ENCODE results near the gene HDAC9.

The HDAC9 gene

DNA sequence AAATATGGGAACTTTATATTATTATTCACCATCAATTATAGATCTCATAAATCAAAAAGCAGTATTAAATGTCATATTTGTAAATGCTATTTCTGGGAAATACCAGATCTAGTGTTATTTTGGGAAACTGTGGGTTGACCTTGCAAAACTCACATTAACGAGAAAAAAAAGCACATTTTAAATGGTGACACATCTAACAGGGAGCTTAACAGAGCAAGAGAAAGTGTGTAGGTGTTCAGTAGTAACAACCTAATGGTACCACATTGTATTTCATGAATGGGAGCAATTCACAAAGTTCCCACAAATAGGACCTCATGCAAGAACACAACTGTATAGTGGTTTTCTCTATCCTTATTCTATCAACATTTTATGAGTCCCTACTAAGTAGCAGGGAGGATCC, 26.2 kb upstream of the HDAC9 start:
- no peaks in the 10 kb centered on the region for H3K9me3 ChIP-seq (ENCODE audit: control insufficient read depth, low read length)
- H3K36me3 ChIP-seq (ENCODE audit: control insufficient read depth, insufficient read depth, low read length): no peaks in the 10 kb centered on the region
- H3K4me3 ChIP-seq (ENCODE audit: low read length): no peak overlapping the region
- H3K4me1 ChIP-seq (ENCODE audit: control insufficient read depth, insufficient read depth, low read length): peaks cover 4% of the 10 kb centered on the region
- no peak overlapping the region for H3K9ac ChIP-seq (ENCODE audit: low read length)
- no peaks in the 10 kb centered on the region for H3K27me3 ChIP-seq (ENCODE audit: control insufficient read depth, insufficient read depth, low read length)

DNA sequence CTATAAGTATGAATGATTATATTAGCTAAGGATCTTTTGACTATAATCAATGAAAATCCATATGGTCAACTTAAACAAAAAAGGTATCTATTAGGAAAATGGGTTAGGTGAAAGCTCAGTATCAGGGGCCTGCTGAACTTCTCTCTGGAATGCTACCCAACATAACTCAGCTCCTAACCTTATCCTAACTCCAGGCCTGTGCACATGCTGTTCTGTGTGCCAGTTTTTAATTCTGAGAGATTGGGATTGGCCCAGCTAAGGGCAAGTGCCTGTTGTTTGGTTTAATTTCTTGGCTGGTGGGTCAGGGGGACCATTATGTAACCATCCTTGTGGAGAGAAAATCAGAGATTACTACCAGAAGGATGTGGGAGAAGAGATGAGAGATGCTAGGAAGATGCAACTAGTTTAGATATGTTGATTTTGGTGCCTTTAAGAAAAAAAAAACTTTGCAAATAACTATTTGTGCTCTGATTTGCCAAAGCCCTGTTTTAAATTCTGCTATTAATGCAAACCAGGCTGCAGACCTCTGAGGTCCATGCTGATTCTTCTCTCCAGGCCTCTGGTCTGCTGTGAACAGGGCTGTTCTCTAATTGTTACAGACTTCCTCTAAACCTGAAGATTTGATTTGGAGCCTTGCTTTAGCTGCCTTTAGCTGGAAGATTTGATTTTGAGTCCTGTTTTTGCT, 23.9 kb upstream of the HDAC9 start:
- no peak overlapping the region for H3K9ac ChIP-seq (ENCODE audit: low read length)
- H3K36me3 ChIP-seq (ENCODE audit: control insufficient read depth, insufficient read depth, low read length): no peaks in the 10 kb centered on the region
- no peaks in the 10 kb centered on the region for H3K27me3 ChIP-seq (ENCODE audit: control insufficient read depth, insufficient read depth, low read length)
- H3K4me1 ChIP-seq (ENCODE audit: control insufficient read depth, insufficient read depth, low read length): peaks cover 4% of the 10 kb centered on the region
- H3K9me3 ChIP-seq (ENCODE audit: control insufficient read depth, low read length): no peaks in the 10 kb centered on the region
- no peak overlapping the region for H3K4me3 ChIP-seq (ENCODE audit: low read length)

DNA sequence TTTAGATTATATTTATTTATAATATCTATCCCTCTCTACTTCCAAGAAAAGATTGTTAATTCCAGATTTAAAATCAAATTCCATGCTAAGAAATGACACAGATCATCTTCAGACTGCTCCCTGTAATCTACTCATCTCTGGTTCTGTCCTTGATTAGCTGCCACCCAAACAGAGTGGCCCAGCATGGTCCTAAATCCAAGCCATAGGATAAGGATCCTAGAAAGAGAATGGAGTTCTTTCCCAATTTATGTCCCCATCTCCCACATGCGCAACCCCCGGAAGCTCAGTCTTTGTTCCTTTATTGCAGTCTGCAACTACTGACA, 23.4 kb upstream of the HDAC9 start:
- Histone ChIP-seq H3K36me3 (ENCODE audit: control insufficient read depth, insufficient read depth, low read length) (no peaks in the 10 kb centered on the region), H3K9me3 (ENCODE audit: control insufficient read depth, low read length) (no peaks in the 10 kb centered on the region), H3K27me3 (ENCODE audit: control insufficient read depth, insufficient read depth, low read length) (no peaks in the 10 kb centered on the region), H3K4me3 (ENCODE audit: low read length) (no peak overlapping the region), H3K9ac (ENCODE audit: low read length) (no peak overlapping the region), H3K4me1 (ENCODE audit: control insufficient read depth, insufficient read depth, low read length) (peaks cover 4% of the 10 kb centered on the region)

DNA sequence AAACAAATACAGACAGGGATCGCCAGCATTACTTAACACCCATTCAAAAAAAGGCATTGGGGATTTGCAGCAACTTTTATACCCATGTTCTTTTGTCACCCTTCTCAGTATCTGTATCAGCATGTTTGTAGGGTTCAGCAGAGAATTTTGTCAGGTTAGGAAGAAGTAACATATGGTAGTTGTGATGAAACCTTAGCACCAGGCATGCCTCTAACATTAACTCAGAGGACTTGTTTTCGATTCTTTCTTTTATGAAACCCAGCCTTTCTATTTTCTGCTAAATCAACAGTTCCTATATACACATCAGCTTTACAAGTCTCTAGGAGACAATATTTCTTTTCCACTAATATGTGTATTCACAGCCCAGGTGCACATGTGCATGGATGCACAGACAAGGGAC, 22.4 kb upstream of the HDAC9 start:
- no peaks in the 10 kb centered on the region for H3K9me3 ChIP-seq (ENCODE audit: control insufficient read depth, low read length)
- H3K27me3 ChIP-seq (ENCODE audit: control insufficient read depth, insufficient read depth, low read length): no peaks in the 10 kb centered on the region
- H3K4me3 ChIP-seq (ENCODE audit: low read length): no peak overlapping the region
- no peaks in the 10 kb centered on the region for H3K36me3 ChIP-seq (ENCODE audit: control insufficient read depth, insufficient read depth, low read length)
- no peak overlapping the region for H3K9ac ChIP-seq (ENCODE audit: low read length)
- H3K4me1 ChIP-seq (ENCODE audit: control insufficient read depth, insufficient read depth, low read length): peaks cover 4% of the 10 kb centered on the region

DNA sequence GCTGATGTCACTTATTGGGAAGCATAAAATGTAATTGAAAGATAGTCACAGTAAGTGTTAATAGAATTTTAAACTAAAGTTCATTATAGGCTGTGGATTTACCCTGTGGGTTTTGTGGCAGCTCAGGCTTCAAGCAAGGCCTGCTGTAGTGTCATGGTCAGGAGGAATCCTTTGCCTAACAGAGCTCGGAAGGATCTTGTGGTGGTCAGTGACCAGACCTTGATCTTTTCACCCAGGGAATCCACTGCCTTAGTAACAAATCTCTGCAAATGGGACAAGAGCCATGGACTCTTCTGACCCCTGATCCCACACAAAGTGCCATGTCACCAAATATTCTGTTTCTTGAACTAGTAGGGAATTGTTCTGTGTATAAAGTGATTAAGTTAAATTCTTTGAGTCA, 20.6 kb upstream of the HDAC9 start:
- H3K9ac ChIP-seq (ENCODE audit: low read length): no peak overlapping the region

DNA sequence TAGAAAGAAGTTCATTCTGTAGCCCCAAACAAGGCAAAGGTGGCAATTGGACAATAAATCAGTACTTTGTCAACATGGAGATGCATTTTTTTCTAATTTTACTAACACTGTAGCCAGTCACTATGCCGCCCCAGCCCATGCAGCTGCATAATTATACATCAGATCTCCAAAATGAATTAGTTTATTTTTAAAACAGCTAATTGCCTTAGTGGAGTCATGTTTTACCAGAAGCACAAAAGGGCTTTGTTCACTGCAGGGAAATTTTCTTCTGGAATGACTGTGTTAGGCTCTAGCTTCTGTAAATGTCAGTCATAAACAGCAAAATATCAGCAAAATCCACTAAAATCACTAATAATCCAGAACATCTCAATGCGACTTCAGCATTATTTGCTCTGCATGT, 20.1 kb upstream of the HDAC9 start:
- H3K4me1 ChIP-seq (ENCODE audit: control insufficient read depth, insufficient read depth, low read length): no peaks in the 10 kb centered on the region
- no peaks in the 10 kb centered on the region for H3K9me3 ChIP-seq (ENCODE audit: control insufficient read depth, low read length)
- H3K9ac ChIP-seq (ENCODE audit: low read length): no peak overlapping the region
- no peak overlapping the region for H3K4me3 ChIP-seq (ENCODE audit: low read length)
- no peaks in the 10 kb centered on the region for H3K27me3 ChIP-seq (ENCODE audit: control insufficient read depth, insufficient read depth, low read length)
- no peaks in the 10 kb centered on the region for H3K36me3 ChIP-seq (ENCODE audit: control insufficient read depth, insufficient read depth, low read length)

More for the DNA sequence above, 20.6 kb upstream of the HDAC9 start:
- Histone ChIP-seq H3K36me3 (ENCODE audit: control insufficient read depth, insufficient read depth, low read length) (no peaks in the 10 kb centered on the region), H3K4me3 (ENCODE audit: low read length) (no peak overlapping the region), H3K4me1 (ENCODE audit: control insufficient read depth, insufficient read depth, low read length) (no peaks in the 10 kb centered on the region), H3K9me3 (ENCODE audit: control insufficient read depth, low read length) (no peaks in the 10 kb centered on the region), H3K27me3 (ENCODE audit: control insufficient read depth, insufficient read depth, low read length) (no peaks in the 10 kb centered on the region)

DNA sequence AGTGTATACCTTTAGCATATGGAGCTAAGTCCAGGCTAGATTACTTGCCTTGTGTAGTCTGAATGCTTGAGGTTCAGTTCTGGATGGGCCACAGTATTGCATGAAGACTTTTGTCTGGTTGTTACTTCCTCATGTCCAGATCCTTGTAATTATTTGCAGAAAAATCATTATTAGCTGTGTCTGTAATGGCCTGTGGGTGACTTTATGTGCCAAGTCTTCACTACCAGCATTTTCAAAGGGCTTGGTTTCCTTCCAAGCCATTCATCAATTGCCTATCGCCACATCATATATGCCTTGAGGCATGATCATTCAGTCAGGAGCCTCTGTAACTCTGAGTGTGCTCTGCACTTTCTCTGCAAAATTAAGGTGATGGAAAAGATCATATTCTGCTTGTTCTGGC, 13.8 kb upstream of the HDAC9 start:
- Histone ChIP-seq H3K4me3 (ENCODE audit: low read length) (no peak overlapping the region), H3K9me3 (ENCODE audit: control insufficient read depth, low read length) (no peaks in the 10 kb centered on the region), H3K36me3 (ENCODE audit: control insufficient read depth, insufficient read depth, low read length) (no peaks in the 10 kb centered on the region), H3K4me1 (ENCODE audit: control insufficient read depth, insufficient read depth, low read length) (no peaks in the 10 kb centered on the region), H3K9ac (ENCODE audit: low read length) (no peak overlapping the region), H3K27me3 (ENCODE audit: control insufficient read depth, insufficient read depth, low read length) (no peaks in the 10 kb centered on the region)

DNA sequence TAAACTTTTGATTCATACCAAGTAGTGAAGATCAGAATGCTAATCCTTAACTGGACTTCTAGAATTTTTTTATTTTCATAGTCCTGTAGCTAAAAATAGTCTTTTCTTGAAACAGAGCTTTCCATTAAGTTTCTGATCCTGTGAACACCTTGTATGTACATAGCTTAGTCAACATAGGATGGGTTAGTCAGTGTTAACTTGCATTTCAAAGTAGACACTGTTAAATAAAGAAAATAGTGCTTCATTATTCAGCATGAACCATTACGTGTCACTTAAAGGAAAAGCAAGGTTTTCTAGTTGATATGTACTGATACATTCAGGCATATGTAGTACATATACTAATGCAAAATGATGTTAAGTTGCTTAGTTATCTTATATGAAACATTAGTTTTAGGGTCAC, 7.5 kb upstream of the HDAC9 start:
- H3K27me3 ChIP-seq (ENCODE audit: control insufficient read depth, insufficient read depth, low read length): no peaks in the 10 kb centered on the region
- no peak overlapping the region for H3K9ac ChIP-seq (ENCODE audit: low read length)
- no peaks in the 10 kb centered on the region for H3K4me1 ChIP-seq (ENCODE audit: control insufficient read depth, insufficient read depth, low read length)
- H3K36me3 ChIP-seq (ENCODE audit: control insufficient read depth, insufficient read depth, low read length): no peaks in the 10 kb centered on the region
- no peak overlapping the region for H3K4me3 ChIP-seq (ENCODE audit: low read length)
- no peaks in the 10 kb centered on the region for H3K9me3 ChIP-seq (ENCODE audit: control insufficient read depth, low read length)

DNA sequence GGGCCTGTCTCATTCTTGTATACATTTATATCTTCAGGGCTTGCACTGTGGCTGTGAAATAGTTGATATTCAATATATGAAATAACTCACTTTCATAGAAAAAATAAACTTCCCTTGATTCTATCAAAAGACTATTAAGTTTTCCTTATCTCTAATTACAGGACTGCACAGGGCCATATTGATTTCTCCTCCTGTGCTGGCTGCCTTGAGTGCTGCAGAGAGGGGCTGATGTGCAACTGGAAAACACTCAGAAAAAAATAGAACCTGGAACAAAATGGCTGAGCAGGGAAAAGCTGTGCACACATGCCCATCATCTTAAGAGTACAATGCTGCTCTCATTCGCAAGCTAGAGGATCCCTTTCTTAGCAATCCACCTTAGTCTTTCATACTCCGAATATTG, 5.9 kb upstream of the HDAC9 start:
- Histone ChIP-seq H3K9ac (ENCODE audit: low read length) (no peak overlapping the region), H3K27me3 (ENCODE audit: control insufficient read depth, insufficient read depth, low read length) (no peaks in the 10 kb centered on the region), H3K4me3 (ENCODE audit: low read length) (no peak overlapping the region), H3K36me3 (ENCODE audit: control insufficient read depth, insufficient read depth, low read length) (no peaks in the 10 kb centered on the region), H3K9me3 (ENCODE audit: control insufficient read depth, low read length) (no peaks in the 10 kb centered on the region), H3K4me1 (ENCODE audit: control insufficient read depth, insufficient read depth, low read length) (no peaks in the 10 kb centered on the region)

DNA sequence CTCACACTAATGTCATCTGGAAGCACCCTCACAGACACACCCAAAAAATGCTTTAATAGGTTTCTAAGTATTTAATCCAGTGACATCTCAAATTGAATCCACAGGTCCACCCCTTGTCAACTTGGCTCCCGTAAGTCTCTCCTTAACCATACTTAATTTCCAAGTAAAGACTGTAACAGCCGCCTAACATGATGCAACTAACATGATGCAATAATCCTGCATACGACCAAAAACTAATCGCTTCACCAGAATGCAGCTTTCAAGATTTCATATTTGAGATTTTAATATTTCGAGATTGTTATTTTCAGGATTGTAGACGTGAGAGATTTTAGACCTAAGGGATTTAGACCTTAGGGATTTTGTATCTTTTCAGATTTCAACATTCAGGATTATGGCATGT, 3.7 kb upstream of the HDAC9 start:
- H3K4me3 ChIP-seq (ENCODE audit: low read length): no peak overlapping the region
- no peaks in the 10 kb centered on the region for H3K9me3 ChIP-seq (ENCODE audit: control insufficient read depth, low read length)
- no peak overlapping the region for H3K9ac ChIP-seq (ENCODE audit: low read length)
- H3K27me3 ChIP-seq (ENCODE audit: control insufficient read depth, insufficient read depth, low read length): no peaks in the 10 kb centered on the region
- no peaks in the 10 kb centered on the region for H3K4me1 ChIP-seq (ENCODE audit: control insufficient read depth, insufficient read depth, low read length)
- no peaks in the 10 kb centered on the region for H3K36me3 ChIP-seq (ENCODE audit: control insufficient read depth, insufficient read depth, low read length)

DNA sequence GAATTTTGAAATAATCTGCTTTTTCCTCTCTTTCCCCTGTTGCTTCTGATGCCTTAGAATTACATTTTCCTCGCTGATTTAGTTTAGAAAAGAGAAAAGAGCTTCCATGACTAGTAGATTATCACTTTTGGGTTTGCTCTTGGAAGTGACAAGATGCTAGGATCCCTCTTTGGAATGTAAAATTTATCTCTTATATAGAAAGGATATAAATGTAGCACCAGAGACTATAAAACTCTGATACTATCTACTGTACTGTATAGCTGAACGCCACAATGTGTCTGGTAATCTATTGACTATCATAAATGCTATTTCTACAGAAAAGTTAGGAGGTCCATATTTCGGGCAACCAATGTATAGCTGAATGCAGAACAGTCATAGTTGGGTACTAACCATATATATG, 1.1 kb upstream of the HDAC9 start:
- H3K4me1 ChIP-seq (ENCODE audit: control insufficient read depth, insufficient read depth, low read length): peaks cover 1% of the 10 kb centered on the region
- H3K27me3 ChIP-seq (ENCODE audit: control insufficient read depth, insufficient read depth, low read length): no peaks in the 10 kb centered on the region
- H3K36me3 ChIP-seq (ENCODE audit: control insufficient read depth, insufficient read depth, low read length): no peaks in the 10 kb centered on the region
- no peaks in the 10 kb centered on the region for H3K9me3 ChIP-seq (ENCODE audit: control insufficient read depth, low read length)
- no peak overlapping the region for H3K4me3 ChIP-seq (ENCODE audit: low read length)
- no peak overlapping the region for H3K9ac ChIP-seq (ENCODE audit: low read length)

DNA sequence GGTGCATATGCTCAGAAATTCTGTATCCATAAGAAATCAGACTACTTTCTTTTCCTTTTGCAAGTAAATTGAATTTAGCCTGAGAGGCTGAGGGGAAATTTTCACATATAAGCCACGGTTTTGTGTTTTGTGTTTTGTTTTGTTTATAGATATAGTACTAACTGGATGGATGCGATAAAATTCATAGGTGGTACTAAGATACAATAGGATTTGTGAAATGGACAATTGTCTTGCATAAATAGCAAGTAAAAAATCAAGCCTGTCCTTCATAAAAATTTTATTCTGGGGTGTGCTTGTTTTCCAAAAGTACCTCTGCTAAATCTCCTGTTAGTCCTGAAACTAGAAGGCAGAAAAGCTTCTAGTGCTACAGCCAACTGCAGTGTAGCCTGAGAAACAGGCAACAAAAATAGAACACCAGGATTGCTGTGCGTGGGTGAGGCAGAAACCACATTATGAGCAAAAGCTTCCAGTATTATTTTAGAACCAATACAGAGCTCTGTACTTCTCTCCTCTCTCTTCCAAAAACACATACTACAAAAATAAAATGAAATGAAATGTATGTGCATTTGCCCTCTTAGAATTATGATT, 634 bp upstream of the HDAC9 start:
- no peaks in the 10 kb centered on the region for H3K27me3 ChIP-seq (ENCODE audit: control insufficient read depth, insufficient read depth, low read length)
- no peak overlapping the region for H3K9ac ChIP-seq (ENCODE audit: low read length)
- no peak overlapping the region for H3K4me3 ChIP-seq (ENCODE audit: low read length)
- no peaks in the 10 kb centered on the region for H3K36me3 ChIP-seq (ENCODE audit: control insufficient read depth, insufficient read depth, low read length)
- H3K4me1 ChIP-seq (ENCODE audit: control insufficient read depth, insufficient read depth, low read length): peaks cover 6% of the 10 kb centered on the region
- no peaks in the 10 kb centered on the region for H3K9me3 ChIP-seq (ENCODE audit: control insufficient read depth, low read length)

DNA sequence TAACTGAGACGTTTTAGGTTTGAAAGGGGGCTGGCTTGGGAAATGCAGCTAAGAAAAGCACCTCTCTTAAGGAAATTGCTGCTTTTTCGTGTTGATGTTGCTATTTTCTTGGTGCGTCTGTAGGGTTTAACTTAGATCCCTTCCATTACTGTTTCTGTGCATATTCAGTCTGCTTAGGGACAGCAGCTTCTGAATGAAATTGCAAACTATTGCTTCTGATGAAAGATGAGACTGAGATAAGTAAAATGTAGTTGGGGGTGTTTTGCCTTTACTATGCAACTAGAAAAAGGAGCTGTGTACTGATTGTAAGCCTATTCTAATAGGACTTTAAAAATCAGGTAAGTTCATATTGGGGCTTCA, 772 bp downstream of the HDAC9 start:
- no peak overlapping the region for H3K9ac ChIP-seq (ENCODE audit: low read length)
- no peaks in the 10 kb centered on the region for H3K27me3 ChIP-seq (ENCODE audit: control insufficient read depth, insufficient read depth, low read length)
- no peaks in the 10 kb centered on the region for H3K9me3 ChIP-seq (ENCODE audit: control insufficient read depth, low read length)
- H3K4me1 ChIP-seq (ENCODE audit: control insufficient read depth, insufficient read depth, low read length): peaks cover 6% of the 10 kb centered on the region
- no peaks in the 10 kb centered on the region for H3K36me3 ChIP-seq (ENCODE audit: control insufficient read depth, insufficient read depth, low read length)
- no peak overlapping the region for H3K4me3 ChIP-seq (ENCODE audit: low read length)
